Omental fat pad (tissue), 4 donors: Measurements from ENCODE around the gene ST3GAL3. TPM values are rescaled to one million over a fixed set of nuclear protein-coding genes. Genes with fewer than 3 reads are reported as not detected.

Source experiments
- ATAC-seq: fragments of 150-250 bp; one replicate; pipeline ENCODE4 v1.9.1; 2016; ENCODE audit warnings: mild to moderate bottlenecking, moderate library complexity; ENCODE audit not compliant: low FRiP score
- DNase-seq: peaks from one replicate; pipeline ENCODE4 v3.0.0-alpha.2; 2019; ENCODE audit warnings: low spot score
- total RNA-seq, 4 donors: library from RNA; depleted of rRNA; stranded (reverse); fragments of >200 nt; gene quantifications; one replicate each; pipeline ENCODE4 v1.1.0, GENCODE V29; 2016
- TF ChIP-seq, protein P1 (sequence below), 3 donors: fragments of 450-650 bp; IDR thresholded peaks; one replicate each; pipeline ENCODE4 v1.5.1; 2016 to 2017; ENCODE audit warnings: antibody characterized with exemption in 3 of 3, mild to moderate bottlenecking in 3 of 3, moderate library complexity in 2 of 3

ST3GAL3 gene
- total RNA-seq, 4 donors from 2014 or later, result 13.4 to 23.9 (median 20.1) TPM

GRCh38 chr1:43753422-43753821, 46.1 kb downstream of the ST3GAL3 start:
- TF ChIP-seq, protein P1, sequence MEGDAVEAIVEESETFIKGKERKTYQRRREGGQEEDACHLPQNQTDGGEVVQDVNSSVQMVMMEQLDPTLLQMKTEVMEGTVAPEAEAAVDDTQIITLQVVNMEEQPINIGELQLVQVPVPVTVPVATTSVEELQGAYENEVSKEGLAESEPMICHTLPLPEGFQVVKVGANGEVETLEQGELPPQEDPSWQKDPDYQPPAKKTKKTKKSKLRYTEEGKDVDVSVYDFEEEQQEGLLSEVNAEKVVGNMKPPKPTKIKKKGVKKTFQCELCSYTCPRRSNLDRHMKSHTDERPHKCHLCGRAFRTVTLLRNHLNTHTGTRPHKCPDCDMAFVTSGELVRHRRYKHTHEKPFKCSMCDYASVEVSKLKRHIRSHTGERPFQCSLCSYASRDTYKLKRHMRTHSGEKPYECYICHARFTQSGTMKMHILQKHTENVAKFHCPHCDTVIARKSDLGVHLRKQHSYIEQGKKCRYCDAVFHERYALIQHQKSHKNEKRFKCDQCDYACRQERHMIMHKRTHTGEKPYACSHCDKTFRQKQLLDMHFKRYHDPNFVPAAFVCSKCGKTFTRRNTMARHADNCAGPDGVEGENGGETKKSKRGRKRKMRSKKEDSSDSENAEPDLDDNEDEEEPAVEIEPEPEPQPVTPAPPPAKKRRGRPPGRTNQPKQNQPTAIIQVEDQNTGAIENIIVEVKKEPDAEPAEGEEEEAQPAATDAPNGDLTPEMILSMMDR (IDR thresholded peaks at IDR 0.05), result no peak
- no peak for ATAC-seq
- no peak for DNase-seq

DNA sequence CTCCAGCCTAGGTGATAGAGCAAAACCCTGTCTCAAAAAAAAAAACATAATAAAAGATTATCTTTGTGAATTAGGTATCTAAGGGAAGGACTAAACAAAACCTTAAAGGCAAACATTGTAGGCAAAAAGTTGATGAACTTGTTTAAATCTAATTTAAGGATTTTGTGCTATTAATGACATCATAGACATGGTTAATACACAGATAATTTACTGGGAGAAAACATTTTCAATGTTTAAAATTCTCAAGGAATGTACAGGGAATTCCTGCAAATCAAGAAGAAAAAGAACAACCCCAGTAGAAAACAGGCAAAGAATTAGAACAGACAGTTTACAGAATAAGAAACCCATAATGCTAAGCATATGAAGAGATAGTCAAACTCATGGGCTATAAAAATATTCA, 47.6 kb downstream of the ST3GAL3 start:
- DNase-seq, result no peak
- TF ChIP-seq, protein P1 (IDR thresholded peaks at IDR 0.05), result no peak
- no peak for ATAC-seq

- ATAC-seq, result no peak
- TF ChIP-seq, protein P1 (IDR thresholded peaks at IDR 0.05), result no peak
- DNase-seq, result no peak
These were observed 50.2 kb downstream of the ST3GAL3 start for GRCh38 chr1:43757343-43758053.

DNA sequence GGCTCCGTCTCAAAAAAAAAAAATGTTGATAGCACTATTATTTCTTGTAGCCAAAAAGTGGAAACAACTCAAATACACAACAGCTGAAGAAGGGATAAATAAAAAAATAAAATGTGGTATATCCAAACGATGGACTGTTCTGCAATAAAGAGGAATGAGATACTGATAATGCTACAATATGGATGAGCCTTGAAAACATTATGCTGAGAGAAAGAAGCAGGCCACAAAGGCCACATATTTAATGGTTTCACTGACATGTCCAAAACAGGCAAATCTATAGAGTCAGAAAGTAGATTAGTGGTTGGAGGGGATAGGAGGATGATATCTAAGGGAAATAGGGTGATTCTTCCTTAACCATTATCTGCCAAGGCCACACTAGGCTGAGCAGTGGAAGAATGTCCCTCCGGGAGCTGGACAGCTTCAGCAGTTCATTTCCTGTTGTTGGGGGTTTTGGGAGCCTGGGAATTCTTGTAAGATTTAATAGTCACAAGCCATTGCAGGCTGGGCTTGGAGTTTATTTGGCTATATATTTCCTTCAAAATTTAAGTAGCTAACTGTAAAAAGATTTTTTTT, 53.5 kb downstream of the ST3GAL3 start:
- TF ChIP-seq, protein P1 (IDR thresholded peaks at IDR 0.05), result no peak
- DNase-seq (no peak), ATAC-seq (no peak)

DNA sequence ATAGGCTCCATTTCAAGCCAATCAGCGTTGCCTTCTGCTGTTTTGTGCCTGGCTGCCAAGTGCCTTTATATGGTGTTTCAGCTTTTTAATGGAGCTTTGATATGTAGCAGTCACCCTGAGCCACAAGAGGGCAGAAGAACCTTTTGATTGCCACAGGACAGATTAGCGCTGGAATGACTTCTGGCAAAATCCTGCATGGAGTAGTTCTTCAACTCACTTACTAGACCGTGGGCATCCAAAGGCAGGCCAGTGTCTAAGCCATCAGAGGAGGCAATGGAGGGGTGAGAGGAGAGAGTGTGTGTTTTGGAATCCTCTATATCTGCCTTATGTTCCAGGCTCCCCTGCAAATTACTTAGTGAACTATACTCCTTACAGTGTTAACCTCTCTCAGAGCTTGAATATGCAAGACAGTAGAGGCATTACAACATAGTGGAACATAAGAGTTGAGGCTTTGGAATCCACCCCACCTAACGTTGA, 56.2 kb downstream of the ST3GAL3 start:
- ATAC-seq, result peak; percentile 98
- TF ChIP-seq, protein P1 (IDR thresholded peaks at IDR 0.05), result peak in 2 of 3 donors; percentile 48 to 74
- peak; percentile 33 for DNase-seq

- TF ChIP-seq, protein P1 (IDR thresholded peaks at IDR 0.05), result no peak
- ATAC-seq, result no peak
- DNase-seq, result no peak
These were observed 57.2 kb downstream of the ST3GAL3 start for GRCh38 chr1:43764581-43764980.
